Left lung (tissue), 10 donors: Measurements from ENCODE around the gene NKD2. TPM values are rescaled to one million over a fixed set of nuclear protein-coding genes. Genes with fewer than 3 reads are reported as not detected.

Experiments used
- ATAC-seq: fragments of 200-7000 bp; cut with Tn5 transposase; one replicate; pipeline ENCODE4 v1.9.1; 2020; ENCODE audit warnings: moderate library complexity
- DNase-seq, 4 donors: peaks; one replicate each; pipeline ENCODE4 v3.0.0-alpha.2; 2013 to 2020
- H3K27ac ChIP-seq, 2 donors: fragments of 200-600 bp; sonication (generic) in 1 of 2; one replicate each; pipeline versions ENCODE4 v1.5.0 to v1.8.0; 2020 to 2021
- H3K27me3 ChIP-seq, 2 donors: fragments of 200-600 bp; sonication (generic) in 1 of 2; one replicate each; pipeline versions ENCODE4 v1.5.0 to v1.8.0; 2020 to 2021
- H3K36me3 ChIP-seq, 2 donors: fragments of 200-600 bp; sonication (generic) in 1 of 2; one replicate each; pipeline versions ENCODE4 v1.5.0 to v1.8.0; 2020 to 2021
- H3K4me1 ChIP-seq, 2 donors: fragments of 200-600 bp; one replicate each; pipeline ENCODE4 v1.8.0; 2021
- H3K4me3 ChIP-seq, 2 donors: fragments of 200-600 bp; sonication (generic) in 1 of 2; one replicate each; pipeline versions ENCODE4 v1.5.0 to v1.8.0; 2020 to 2021; ENCODE audit warnings: mild to moderate bottlenecking in 1 of 2
- H3K9me3 ChIP-seq, 2 donors: fragments of 200-600 bp; sonication (generic) in 1 of 2; one replicate each; pipeline versions ENCODE4 v1.5.0 to v1.8.0; 2020 to 2021
- CTCF ChIP-seq, 2 donors: fragments of 200-600 bp; sonication (generic) in 1 of 2; IDR thresholded peaks; one replicate each; pipeline versions ENCODE4 v1.5.0 to v1.8.0; 2021; ENCODE audit warnings: antibody characterized with exemption in 2 of 2
- intact Hi-C, 2 donors: fragments of 100-400 bp; cut with DNase I; formaldehyde crosslinking; loops; one replicate each; pipeline versions ENCODE4 v1.11.2 to v1.14.2; 2022
- polyA plus RNA-seq, 6 donors: library from polyadenylated mRNA; unstranded; fragments of 120-200 nt; gene quantifications; one replicate each; pipeline ENCODE4 v1.2.1, GENCODE V29; 2013; ENCODE audit not compliant: insufficient read length in 6 of 6
- total RNA-seq, 2 donors: library from RNA; stranded (reverse); fragmentation: NEBNext Ultra II Directional; extraction: Animal tissue kit (Norgen Biotek cat#: 25700); gene quantifications; one replicate each; pipeline ENCODE4 v1.2.1, GENCODE V29; 2021
- donor health status: DM: no; HTN: yes; CAD: no.
- donor health status: DM: no; HTN: no; CAD: no.

The NKD2 gene
- total and polyA plus RNA-seq, 8 donors = 6.3 to 61.5 (median 10.3) TPM

GRCh38 chr5:1014781-1015221 is 6.2 kb downstream of the NKD2 start:
- ATAC-seq (no peak), DNase-seq (peak in 1 of 4 donors; percentile 66)
- Histone ChIP-seq H3K36me3 (no peaks in the 10 kb centered on the region), H3K4me1 (peaks cover 0 to 3% of the 10 kb centered on the region in 2 donors), H3K27ac (no peak overlapping the region), H3K4me3 (no peak overlapping the region), H3K9me3 (no peaks in the 10 kb centered on the region), H3K27me3 (peaks cover 3 to 22% of the 10 kb centered on the region in 2 donors)
- intact Hi-C loops = no loop called here
- no peak for TF ChIP-seq CTCF (IDR thresholded peaks at IDR 0.05)

- Histone ChIP-seq H3K27ac (no peak overlapping the region), H3K36me3 (no peaks in the 10 kb centered on the region), H3K9me3 (no peaks in the 10 kb centered on the region), H3K27me3 (peaks cover 0 to 15% of the 10 kb centered on the region in 2 donors), H3K4me3 (no peak overlapping the region), H3K4me1 (peaks cover 0 to 3% of the 10 kb centered on the region in 2 donors)
- TF ChIP-seq CTCF (IDR thresholded peaks at IDR 0.05) = no peak
- ATAC-seq = no peak
- DNase-seq = peak in 1 of 4 donors; percentile 57
- intact Hi-C loops = no loop called here
These were observed 6.9 kb downstream of the NKD2 start for GRCh38 chr5:1015507-1015906.

GRCh38 chr5:1016036-1016435 is 7.4 kb downstream of the NKD2 start:
- no peak for TF ChIP-seq CTCF (IDR thresholded peaks at IDR 0.05)
- ATAC-seq (no peak), DNase-seq (peak in 1 of 4 donors; percentile 76)
- H3K36me3 ChIP-seq = no peaks in the 10 kb centered on the region
- H3K4me3 ChIP-seq = no peak overlapping the region
- intact Hi-C loops = no loop called here
- peaks cover 0 to 9% of the 10 kb centered on the region in 2 donors for H3K27me3 ChIP-seq
- H3K9me3 ChIP-seq = no peaks in the 10 kb centered on the region
- H3K27ac ChIP-seq = no peak overlapping the region
- H3K4me1 ChIP-seq = no peaks in the 10 kb centered on the region

- H3K27ac ChIP-seq = no peak overlapping the region
- no peaks in the 10 kb centered on the region for H3K9me3 ChIP-seq
- no peaks in the 10 kb centered on the region for H3K4me1 ChIP-seq
- no peak for TF ChIP-seq CTCF (IDR thresholded peaks at IDR 0.05)
- no peaks in the 10 kb centered on the region for H3K36me3 ChIP-seq
- ATAC-seq = no peak
- no peak overlapping the region for H3K4me3 ChIP-seq
- intact Hi-C loops = no loop called here
- peaks cover 0 to 5% of the 10 kb centered on the region in 2 donors for H3K27me3 ChIP-seq
- DNase-seq = peak in 1 of 4 donors; percentile 48
These were observed 7.9 kb downstream of the NKD2 start for GRCh38 chr5:1016476-1016875.

- no peak for TF ChIP-seq CTCF (IDR thresholded peaks at IDR 0.05)
- ATAC-seq (no peak), DNase-seq (peak in 1 of 4 donors; percentile 62)
- Histone ChIP-seq H3K27me3 (no peaks in the 10 kb centered on the region), H3K36me3 (no peaks in the 10 kb centered on the region), H3K27ac (no peak overlapping the region), H3K4me3 (no peak overlapping the region), H3K4me1 (no peaks in the 10 kb centered on the region), H3K9me3 (no peaks in the 10 kb centered on the region)
- intact Hi-C loops = no loop called here
These were observed 8.5 kb downstream of the NKD2 start for GRCh38 chr5:1017056-1017455.
